Ovary (tissue), 9 donors: Measurements from ENCODE around the gene MZF1. TPM values are rescaled to one million over a fixed set of nuclear protein-coding genes. Genes with fewer than 3 reads are reported as not detected.

Experiments used
- DNase-seq, 5 donors: peaks; one replicate each; pipeline ENCODE4 v3.0.0-alpha.2; 2019 to 2020
- H3K27ac ChIP-seq, 2 donors: fragments of 200-600 bp; one replicate each; pipeline versions ENCODE4 v1.5.1 to v1.8.0; 2019 to 2022
- H3K27me3 ChIP-seq: fragments of 200-600 bp; one replicate; pipeline ENCODE4 v1.8.0; 2022
- H3K36me3 ChIP-seq: fragments of 200-600 bp; sonication (generic); one replicate; pipeline ENCODE4 v1.5.1; 2019
- H3K4me1 ChIP-seq: one replicate; pipeline ENCODE4 v1.8.1; 2013; ENCODE audit warnings: mild to moderate bottlenecking, moderate library complexity; ENCODE audit not compliant: insufficient read depth
- H3K4me3 ChIP-seq: fragments of 200-600 bp; sonication (generic); one replicate; pipeline ENCODE4 v1.5.1; 2017
- H3K9me3 ChIP-seq, 2 donors: fragments of 200-600 bp in 1 of 2; sonication (generic) in 1 of 2; one replicate each; pipeline versions ENCODE4 v1.5.1 to v1.8.1; 2013 to 2019; ENCODE audit warnings: mild to moderate bottlenecking in 1 of 2, moderate library complexity in 1 of 2
- EP300 ChIP-seq: sonication (generic); formaldehyde crosslinking; IDR thresholded peaks from one replicate; pipeline ENCODE4 v1.6.1; 2017; ENCODE audit warnings: antibody characterized with exemption
- POLR2A ChIP-seq: fragments of 450-650 bp; IDR thresholded peaks from one replicate; pipeline ENCODE4 v1.6.1; 2017; ENCODE audit warnings: antibody characterized with exemption, mild to moderate bottlenecking, moderate library complexity
- WGBS, 3 donors: extraction: QIAGEN DNeasy Blood & Tissue Kit in 1 of 3; methylation state at CpG; one replicate each; pipeline versions ENCODE4 v1.1.5 to v1.1.7; 2013 to 2017; 5-methylcytosine and 5-hydroxymethylcytosine counted together
- intact Hi-C, 4 donors: fragments of 100-400 bp; cut with DNase I; formaldehyde crosslinking; loops; one replicate each; pipeline versions ENCODE4 v1.11.0 to v1.15.1; 2022 to 2023
- polyA plus RNA-seq, 2 donors: library from polyadenylated mRNA; stranded (reverse); fragments of 200-250 nt in 1 of 2; fragments of 350-450 nt in 1 of 2; fragmentation: Illumina TruSeq in 1 of 2; extraction: RNeasy Lipid Tissue Mini Kit (QIAGEN cat#74804) in 1 of 2; gene quantifications; one replicate each; pipeline ENCODE4 v1.2.3, GENCODE V29; 2013 to 2014
- total RNA-seq, 7 donors: library from RNA; depleted of rRNA in 2 of 7; stranded (reverse); fragments of >200 nt in 2 of 7; fragmentation: NEBNext Ultra II Directional in 3 of 7; extraction: Animal tissue kit (Norgen Biotek cat#: 25700) in 3 of 7; gene quantifications; one replicate each; pipeline versions ENCODE4 v1.1.0 to v1.2.4, GENCODE V29; 2016 to 2023
- TF ChIP-seq, protein P1 (sequence below), 3 donors: fragments of 450-650 bp in 2 of 3; fragments of 200-600 bp in 1 of 3; IDR thresholded peaks; one replicate each; pipeline versions ENCODE4 v1.5.1 to v1.8.0; 2016 to 2022; ENCODE audit warnings: antibody characterized with exemption in 3 of 3, mild to moderate bottlenecking in 1 of 3
- donor health status: DM: no; HTN: no; CAD: no; lungs with moderate emphysema.
- donor health status: DM: no; HTN: no; CAD: no.
- donor health status: Bipolar disorder and iron deficiency.
- donor health status: DM: yes; HTN: yes; CAD: no.
- donor health status: DM: no; HTN: no; CAD: no.
- donor health status: DM: yes; HTN: yes; CAD: no.

MZF1 gene
- total and polyA plus RNA-seq, 9 donors: 10.8 to 48.0 (median 30.6) TPM

GRCh38 chr19:58585442-58586132, 12.5 kb upstream of the MZF1 start:
- 72 to 86% (median 81%) methylated on average over 6 of the region's 6 CpGs for WGBS, 3 donors
- Histone ChIP-seq H3K27ac (no peak overlapping the region), H3K36me3 (no peaks in the 10 kb centered on the region), H3K27me3 (no peaks in the 10 kb centered on the region), H3K4me1 (peaks cover 4% of the 10 kb centered on the region), H3K9me3 (no peaks in the 10 kb centered on the region), H3K4me3 (no peak overlapping the region)
- no peak for TF ChIP-seq POLR2A
- TF ChIP-seq, protein P1, sequence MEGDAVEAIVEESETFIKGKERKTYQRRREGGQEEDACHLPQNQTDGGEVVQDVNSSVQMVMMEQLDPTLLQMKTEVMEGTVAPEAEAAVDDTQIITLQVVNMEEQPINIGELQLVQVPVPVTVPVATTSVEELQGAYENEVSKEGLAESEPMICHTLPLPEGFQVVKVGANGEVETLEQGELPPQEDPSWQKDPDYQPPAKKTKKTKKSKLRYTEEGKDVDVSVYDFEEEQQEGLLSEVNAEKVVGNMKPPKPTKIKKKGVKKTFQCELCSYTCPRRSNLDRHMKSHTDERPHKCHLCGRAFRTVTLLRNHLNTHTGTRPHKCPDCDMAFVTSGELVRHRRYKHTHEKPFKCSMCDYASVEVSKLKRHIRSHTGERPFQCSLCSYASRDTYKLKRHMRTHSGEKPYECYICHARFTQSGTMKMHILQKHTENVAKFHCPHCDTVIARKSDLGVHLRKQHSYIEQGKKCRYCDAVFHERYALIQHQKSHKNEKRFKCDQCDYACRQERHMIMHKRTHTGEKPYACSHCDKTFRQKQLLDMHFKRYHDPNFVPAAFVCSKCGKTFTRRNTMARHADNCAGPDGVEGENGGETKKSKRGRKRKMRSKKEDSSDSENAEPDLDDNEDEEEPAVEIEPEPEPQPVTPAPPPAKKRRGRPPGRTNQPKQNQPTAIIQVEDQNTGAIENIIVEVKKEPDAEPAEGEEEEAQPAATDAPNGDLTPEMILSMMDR (IDR thresholded peaks at IDR 0.05): no peak
- TF ChIP-seq EP300: no peak
- peak in 1 of 5 donors; percentile 6 for DNase-seq
- intact Hi-C loops: no loop called here

DNA sequence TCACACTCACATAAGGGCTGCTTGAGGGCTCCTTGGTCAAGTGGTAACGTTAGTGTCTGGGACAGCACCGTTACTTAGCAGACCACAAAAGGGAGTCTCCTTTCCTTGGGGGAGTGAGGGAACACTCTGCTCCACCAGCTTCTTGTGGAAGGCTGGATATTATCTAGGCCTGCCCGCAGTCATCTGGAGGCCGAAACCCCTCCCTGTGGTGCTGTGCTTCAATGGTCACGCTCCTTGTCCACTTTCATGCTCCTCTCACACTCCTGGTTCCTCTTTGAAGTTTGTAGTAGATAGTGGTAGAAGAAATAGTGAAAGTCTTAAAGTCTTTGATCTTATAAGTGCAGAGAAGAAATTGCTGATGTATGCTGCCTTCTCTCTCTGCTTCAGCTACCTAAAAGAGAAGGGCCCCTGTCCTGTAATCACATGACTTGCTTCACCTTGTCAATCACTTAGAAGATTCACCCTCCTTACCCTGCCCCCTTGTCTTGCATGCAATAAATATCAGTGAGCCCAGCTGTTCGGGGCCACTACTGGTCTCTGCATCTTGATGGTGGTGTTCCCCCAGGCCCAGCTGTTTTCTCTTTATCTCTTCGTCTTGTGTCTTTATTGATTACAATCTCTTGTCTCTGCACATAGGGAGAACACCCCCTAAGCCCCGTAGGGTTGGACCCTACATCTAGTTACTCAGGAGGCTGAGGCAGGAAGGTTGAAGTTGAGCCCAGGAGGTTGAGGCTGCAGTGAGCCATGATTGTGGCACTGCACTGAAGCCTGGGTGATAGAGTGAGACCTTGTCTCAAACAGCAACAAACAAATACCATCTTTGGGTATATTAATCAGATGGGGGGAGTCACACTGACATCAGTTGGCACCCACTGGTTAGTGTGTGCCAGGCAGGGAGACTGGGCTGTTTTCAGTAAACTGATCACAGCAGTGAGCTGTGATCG, 11.6 kb upstream of the MZF1 start:
- WGBS, 3 donors: 64 to 76% (median 72%) methylated on average over 8 to 9 of the region's 9 CpGs

DNA sequence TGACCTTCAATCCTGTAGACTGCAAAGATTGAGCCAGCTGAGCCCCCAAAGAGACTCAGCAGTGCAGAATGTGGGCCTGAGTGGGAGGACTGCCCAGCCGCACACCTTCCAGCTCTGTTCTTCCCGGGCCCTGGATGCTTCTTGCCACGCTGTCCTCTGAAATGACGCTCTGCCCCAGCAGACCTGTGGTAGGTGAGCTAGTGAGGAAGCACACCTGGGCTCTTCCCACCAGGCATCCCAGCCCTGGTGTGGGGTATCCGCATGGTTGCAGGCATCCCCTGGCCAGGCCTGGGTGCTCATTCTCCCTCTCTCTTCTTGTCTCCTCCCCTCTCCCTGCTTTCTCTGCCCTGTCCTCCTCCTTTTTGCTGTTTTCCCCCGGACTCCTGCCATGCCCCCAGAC, 9.8 kb upstream of the MZF1 start:
- WGBS, 3 donors: 88 to 91% (median 90%) methylated on average over 6 of the region's 6 CpGs
- H3K9me3 ChIP-seq: no peaks in the 10 kb centered on the region
- no peaks in the 10 kb centered on the region for H3K27me3 ChIP-seq
- H3K4me3 ChIP-seq: no peak overlapping the region
- H3K36me3 ChIP-seq: no peaks in the 10 kb centered on the region
- peak in 4 of 5 donors; percentile 4 to 30 (median 14) for DNase-seq
- H3K4me1 ChIP-seq: peaks cover 4% of the 10 kb centered on the region
- no peak overlapping the region for H3K27ac ChIP-seq
- intact Hi-C loops: no loop called here
- TF ChIP-seq POLR2A (no peak), EP300 (no peak)
- TF ChIP-seq, protein P1 (IDR thresholded peaks at IDR 0.05): no peak

More for the DNA sequence above, 11.6 kb upstream of the MZF1 start:
- Histone ChIP-seq H3K9me3 (no peaks in the 10 kb centered on the region), H3K36me3 (no peaks in the 10 kb centered on the region), H3K27me3 (no peaks in the 10 kb centered on the region), H3K4me3 (no peak overlapping the region), H3K27ac (no peak overlapping the region), H3K4me1 (peaks cover 4% of the 10 kb centered on the region)
- peak in 3 of 5 donors; percentile 4 to 28 (median 10) for DNase-seq
- intact Hi-C loops: no loop called here
- TF ChIP-seq, protein P1 (IDR thresholded peaks at IDR 0.05): no peak
- TF ChIP-seq POLR2A (no peak), EP300 (no peak)

- no peak overlapping the region for H3K27ac ChIP-seq
- intact Hi-C loops: no loop called here
- peaks cover 4% of the 10 kb centered on the region for H3K4me1 ChIP-seq
- no peaks in the 10 kb centered on the region for H3K27me3 ChIP-seq
- no peak for TF ChIP-seq EP300
- no peak for TF ChIP-seq POLR2A
- TF ChIP-seq, protein P1 (IDR thresholded peaks at IDR 0.05): peak; percentile 76 to 92 (median 79)
- no peak overlapping the region for H3K4me3 ChIP-seq
- peak; percentile 81 to 92 (median 87) for DNase-seq
- 69 to 77% (median 70%) methylated on average over 59 to 62 of the region's 62 CpGs for WGBS, 3 donors
- H3K36me3 ChIP-seq: no peaks in the 10 kb centered on the region
- H3K9me3 ChIP-seq: no peaks in the 10 kb centered on the region
These were observed 8.3 kb upstream of the MZF1 start for GRCh38 chr19:58581227-58582141.
